Raji (cell line): Measurements from ENCODE around the gene SLC2A4.
A peak's percentile ranks its signal among the peaks of the same experiment; 100 is the strongest.

Source experiments
- POLR2A ChIP-seq: IDR thresholded peaks from 2 replicates; pipeline ENCODE4 v1.6.1; 2011; ENCODE audit warnings: low read depth, low read length, control low read depth; ENCODE audit not compliant: insufficient read depth

Gene SLC2A4

GRCh38 chr17:7334938-7335538 lies 53.5 kb downstream of the SLC2A4 start:
- TF ChIP-seq POLR2A, result no peak

GRCh38 chr17:7336240-7337175 lies 55.0 kb downstream of the SLC2A4 start, which contains the start of gene ACAP1:
Gene ACAP1 (plus strand): TSS chr17:7336529. CDS start chr17:7336735, 206 bp downstream.
- peak; percentile 57 for TF ChIP-seq POLR2A
